Breast epithelium (tissue), 3 donors: ENCODE measurements around the gene STAG1.

ENCODE experiments used
- POLR2A ChIP-seq: fragments of 450-650 bp; IDR thresholded peaks from one replicate; pipeline ENCODE4 v1.6.1; 2016; ENCODE audit warnings: antibody characterized with exemption, mild to moderate bottlenecking, moderate library complexity
- POLR2AphosphoS5 ChIP-seq, 3 donors: sonication (generic); formaldehyde crosslinking; IDR thresholded peaks; one replicate each; pipeline ENCODE4 v1.6.1; 2017; ENCODE audit warnings: antibody characterized with exemption in 3 of 3
- TF ChIP-seq, protein P1 (sequence below), 3 donors: fragments of 450-650 bp; IDR thresholded peaks; one replicate each; pipeline ENCODE4 v1.5.1; 2016 to 2017; ENCODE audit warnings: antibody characterized with exemption in 3 of 3, mild to moderate bottlenecking in 3 of 3, moderate library complexity in 3 of 3

DNA sequence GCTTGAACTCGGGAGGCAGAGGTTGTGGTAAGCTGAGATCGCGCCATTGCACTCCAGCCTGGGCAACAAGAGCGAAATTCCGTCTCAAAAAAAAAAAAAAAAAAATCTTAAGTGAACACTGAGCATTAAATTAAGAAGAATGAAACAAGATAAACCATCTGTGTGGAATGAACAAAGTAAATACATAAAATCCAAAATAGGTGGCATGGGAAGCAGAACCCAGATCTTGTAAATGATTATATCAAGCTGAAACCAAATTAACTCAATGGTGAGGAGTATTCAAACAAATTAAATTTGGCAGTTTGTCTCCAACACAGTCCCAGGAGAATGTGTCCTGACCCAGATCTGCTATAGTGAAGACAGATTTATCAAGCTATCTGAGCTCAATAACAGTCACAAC, 32.1 kb downstream of the STAG1 start:
- TF ChIP-seq, protein P1, sequence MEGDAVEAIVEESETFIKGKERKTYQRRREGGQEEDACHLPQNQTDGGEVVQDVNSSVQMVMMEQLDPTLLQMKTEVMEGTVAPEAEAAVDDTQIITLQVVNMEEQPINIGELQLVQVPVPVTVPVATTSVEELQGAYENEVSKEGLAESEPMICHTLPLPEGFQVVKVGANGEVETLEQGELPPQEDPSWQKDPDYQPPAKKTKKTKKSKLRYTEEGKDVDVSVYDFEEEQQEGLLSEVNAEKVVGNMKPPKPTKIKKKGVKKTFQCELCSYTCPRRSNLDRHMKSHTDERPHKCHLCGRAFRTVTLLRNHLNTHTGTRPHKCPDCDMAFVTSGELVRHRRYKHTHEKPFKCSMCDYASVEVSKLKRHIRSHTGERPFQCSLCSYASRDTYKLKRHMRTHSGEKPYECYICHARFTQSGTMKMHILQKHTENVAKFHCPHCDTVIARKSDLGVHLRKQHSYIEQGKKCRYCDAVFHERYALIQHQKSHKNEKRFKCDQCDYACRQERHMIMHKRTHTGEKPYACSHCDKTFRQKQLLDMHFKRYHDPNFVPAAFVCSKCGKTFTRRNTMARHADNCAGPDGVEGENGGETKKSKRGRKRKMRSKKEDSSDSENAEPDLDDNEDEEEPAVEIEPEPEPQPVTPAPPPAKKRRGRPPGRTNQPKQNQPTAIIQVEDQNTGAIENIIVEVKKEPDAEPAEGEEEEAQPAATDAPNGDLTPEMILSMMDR (IDR thresholded peaks at IDR 0.05) = no peak
- TF ChIP-seq POLR2AphosphoS5 (IDR thresholded peaks at IDR 0.05) (no peak), POLR2A (no peak)
